Panc1 (cell line): ENCODE results near the gene TNN.

Experiments used
- POLR2AphosphoS5 ChIP-seq: IDR thresholded peaks from 2 replicates; pipeline ENCODE4 v1.6.1; 2012; ENCODE audit warnings: mild to moderate bottlenecking, low read depth, low read length, moderate library complexity
- SIN3A ChIP-seq: IDR thresholded peaks from 2 replicates; pipeline ENCODE4 v1.6.1; 2012; ENCODE audit warnings: low read depth, mild to moderate bottlenecking, low read length, moderate library complexity, borderline replicate concordance; ENCODE audit not compliant: insufficient read depth
- TCF7L2 ChIP-seq: IDR thresholded peaks from 2 replicates; pipeline ENCODE4 v1.6.1; 2011; ENCODE audit warnings: mild to moderate bottlenecking, low read depth, low read length, inconsistent platforms
- TF ChIP-seq, protein P1 (sequence below): fragments of 450-650 bp; IDR thresholded peaks from 2 replicates; pipeline ENCODE4 v1.5.1; 2017; ENCODE audit warnings: mild to moderate bottlenecking
- TF ChIP-seq, protein P2 (sequence below), 2 experiments: IDR thresholded peaks; 2 replicates each; pipeline ENCODE4 v1.6.1; 2011 to 2012; ENCODE audit warnings: low read depth in 2 of 2, control low read depth in 1 of 2, low read length in 1 of 2, mild to moderate bottlenecking in 1 of 2, moderate library complexity in 1 of 2; ENCODE audit not compliant: insufficient read depth in 1 of 2

DNA sequence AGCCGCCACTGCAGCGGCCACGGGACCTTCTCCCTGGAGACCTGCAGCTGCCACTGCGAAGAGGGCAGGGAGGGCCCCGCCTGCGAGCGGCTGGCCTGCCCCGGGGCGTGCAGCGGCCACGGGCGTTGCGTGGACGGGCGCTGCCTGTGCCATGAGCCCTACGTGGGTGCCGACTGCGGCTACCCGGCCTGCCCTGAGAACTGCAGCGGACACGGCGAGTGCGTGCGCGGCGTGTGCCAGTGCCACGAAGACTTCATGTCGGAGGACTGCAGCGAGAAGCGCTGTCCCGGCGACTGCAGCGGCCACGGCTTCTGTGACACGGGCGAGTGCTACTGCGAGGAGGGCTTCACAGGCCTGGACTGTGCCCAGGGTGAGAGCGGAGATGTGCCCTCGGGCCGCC is 11.7 kb downstream of the TNN start:
- TF ChIP-seq, protein P1, sequence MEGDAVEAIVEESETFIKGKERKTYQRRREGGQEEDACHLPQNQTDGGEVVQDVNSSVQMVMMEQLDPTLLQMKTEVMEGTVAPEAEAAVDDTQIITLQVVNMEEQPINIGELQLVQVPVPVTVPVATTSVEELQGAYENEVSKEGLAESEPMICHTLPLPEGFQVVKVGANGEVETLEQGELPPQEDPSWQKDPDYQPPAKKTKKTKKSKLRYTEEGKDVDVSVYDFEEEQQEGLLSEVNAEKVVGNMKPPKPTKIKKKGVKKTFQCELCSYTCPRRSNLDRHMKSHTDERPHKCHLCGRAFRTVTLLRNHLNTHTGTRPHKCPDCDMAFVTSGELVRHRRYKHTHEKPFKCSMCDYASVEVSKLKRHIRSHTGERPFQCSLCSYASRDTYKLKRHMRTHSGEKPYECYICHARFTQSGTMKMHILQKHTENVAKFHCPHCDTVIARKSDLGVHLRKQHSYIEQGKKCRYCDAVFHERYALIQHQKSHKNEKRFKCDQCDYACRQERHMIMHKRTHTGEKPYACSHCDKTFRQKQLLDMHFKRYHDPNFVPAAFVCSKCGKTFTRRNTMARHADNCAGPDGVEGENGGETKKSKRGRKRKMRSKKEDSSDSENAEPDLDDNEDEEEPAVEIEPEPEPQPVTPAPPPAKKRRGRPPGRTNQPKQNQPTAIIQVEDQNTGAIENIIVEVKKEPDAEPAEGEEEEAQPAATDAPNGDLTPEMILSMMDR: no peak
- TF ChIP-seq POLR2AphosphoS5 (no peak), TCF7L2 (no peak), SIN3A (no peak)
- TF ChIP-seq, protein P2, sequence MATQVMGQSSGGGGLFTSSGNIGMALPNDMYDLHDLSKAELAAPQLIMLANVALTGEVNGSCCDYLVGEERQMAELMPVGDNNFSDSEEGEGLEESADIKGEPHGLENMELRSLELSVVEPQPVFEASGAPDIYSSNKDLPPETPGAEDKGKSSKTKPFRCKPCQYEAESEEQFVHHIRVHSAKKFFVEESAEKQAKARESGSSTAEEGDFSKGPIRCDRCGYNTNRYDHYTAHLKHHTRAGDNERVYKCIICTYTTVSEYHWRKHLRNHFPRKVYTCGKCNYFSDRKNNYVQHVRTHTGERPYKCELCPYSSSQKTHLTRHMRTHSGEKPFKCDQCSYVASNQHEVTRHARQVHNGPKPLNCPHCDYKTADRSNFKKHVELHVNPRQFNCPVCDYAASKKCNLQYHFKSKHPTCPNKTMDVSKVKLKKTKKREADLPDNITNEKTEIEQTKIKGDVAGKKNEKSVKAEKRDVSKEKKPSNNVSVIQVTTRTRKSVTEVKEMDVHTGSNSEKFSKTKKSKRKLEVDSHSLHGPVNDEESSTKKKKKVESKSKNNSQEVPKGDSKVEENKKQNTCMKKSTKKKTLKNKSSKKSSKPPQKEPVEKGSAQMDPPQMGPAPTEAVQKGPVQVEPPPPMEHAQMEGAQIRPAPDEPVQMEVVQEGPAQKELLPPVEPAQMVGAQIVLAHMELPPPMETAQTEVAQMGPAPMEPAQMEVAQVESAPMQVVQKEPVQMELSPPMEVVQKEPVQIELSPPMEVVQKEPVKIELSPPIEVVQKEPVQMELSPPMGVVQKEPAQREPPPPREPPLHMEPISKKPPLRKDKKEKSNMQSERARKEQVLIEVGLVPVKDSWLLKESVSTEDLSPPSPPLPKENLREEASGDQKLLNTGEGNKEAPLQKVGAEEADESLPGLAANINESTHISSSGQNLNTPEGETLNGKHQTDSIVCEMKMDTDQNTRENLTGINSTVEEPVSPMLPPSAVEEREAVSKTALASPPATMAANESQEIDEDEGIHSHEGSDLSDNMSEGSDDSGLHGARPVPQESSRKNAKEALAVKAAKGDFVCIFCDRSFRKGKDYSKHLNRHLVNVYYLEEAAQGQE (IDR thresholded peaks at IDR 0.05; ENCODE audit: insufficient read depth in 1 of 2, low read depth in 2 of 2, low read length in 1 of 2): no peak
